Trophoblast cell (in vitro differentiated cells and primary cell): ENCODE data around the gene KRT1.
"Not testable (repeated sequence)": the region's sequence is repeated elsewhere in the genome, so short reads cannot be mapped to it uniquely, and the experiment has no call there.

ENCODE experiments used
- DNase-seq, 2 donors: peaks; one replicate each; pipeline ENCODE4 v3.0.0-alpha.2; 2016
- H2AFZ ChIP-seq: 2 replicates; pipeline ENCODE4 v1.6.1; 2013; ENCODE audit warnings: low read length, moderate library complexity, mild to moderate bottlenecking; ENCODE audit not compliant: insufficient read depth, poor library complexity
- H2AK5ac ChIP-seq: 2 replicates; pipeline ENCODE4 v1.6.1; 2013; ENCODE audit warnings: mild to moderate bottlenecking, low read length
- H2BK120ac ChIP-seq: 2 replicates; pipeline ENCODE4 v1.6.1; 2013; ENCODE audit warnings: low read length, mild to moderate bottlenecking, moderate library complexity; ENCODE audit not compliant: insufficient read depth, poor library complexity
- H2BK12ac ChIP-seq: 2 replicates; pipeline ENCODE4 v1.6.1; 2013; ENCODE audit warnings: mild to moderate bottlenecking, low read length, moderate library complexity
- H2BK5ac ChIP-seq: 2 replicates; pipeline ENCODE4 v1.6.1; 2013; ENCODE audit warnings: low read length, low read depth, moderate library complexity, mild to moderate bottlenecking; ENCODE audit not compliant: poor library complexity
- H3K14ac ChIP-seq: 2 replicates; pipeline ENCODE4 v1.6.1; 2013; ENCODE audit warnings: mild to moderate bottlenecking, low read length
- H3K18ac ChIP-seq: 2 replicates; pipeline ENCODE4 v1.6.1; 2013; ENCODE audit warnings: mild to moderate bottlenecking, low read length
- H3K23ac ChIP-seq: 2 replicates; pipeline ENCODE4 v1.6.1; 2013; ENCODE audit warnings: low read length
- H3K27ac ChIP-seq: 2 replicates; pipeline ENCODE4 v1.5.1; 2013; ENCODE audit warnings: low read depth, mild to moderate bottlenecking, inconsistent platforms, low read length, moderate library complexity
- H3K27me3 ChIP-seq: 2 replicates; pipeline ENCODE4 v1.6.1; 2013; ENCODE audit warnings: inconsistent platforms, mild to moderate bottlenecking, low read length, moderate library complexity; ENCODE audit not compliant: insufficient read depth
- H3K36me3 ChIP-seq, 2 experiments: 1 replicate in 1 of 2; 2 replicates in 1 of 2; pipeline ENCODE4 v1.6.1; 2013; ENCODE audit warnings: low read length in 2 of 2, mild to moderate bottlenecking in 2 of 2, moderate library complexity in 1 of 2; ENCODE audit not compliant: insufficient read depth in 2 of 2, control insufficient read depth in 1 of 2
- H3K4ac ChIP-seq: 2 replicates; pipeline ENCODE4 v1.6.1; 2013; ENCODE audit warnings: low read depth, mild to moderate bottlenecking, low read length, moderate library complexity
- H3K4me1 ChIP-seq, 2 experiments: 1 replicate in 1 of 2; 2 replicates in 1 of 2; pipeline ENCODE4 v1.6.1; 2013; ENCODE audit warnings: low read length in 2 of 2, mild to moderate bottlenecking in 2 of 2, moderate library complexity in 1 of 2; ENCODE audit not compliant: insufficient read depth in 2 of 2, control insufficient read depth in 1 of 2
- H3K4me2 ChIP-seq: 2 replicates; pipeline ENCODE4 v1.6.1; 2013; ENCODE audit warnings: inconsistent platforms, mild to moderate bottlenecking, low read length, moderate library complexity
- H3K4me3 ChIP-seq: 2 replicates; pipeline ENCODE4 v1.5.1; 2013; ENCODE audit warnings: mild to moderate bottlenecking, low read depth, low read length, inconsistent platforms
- H3K79me1 ChIP-seq: one replicate; pipeline ENCODE4 v1.6.1; 2013; ENCODE audit warnings: low read length
- H3K79me2 ChIP-seq: 2 replicates; pipeline ENCODE4 v1.6.1; 2013; ENCODE audit warnings: low read length, mild to moderate bottlenecking; ENCODE audit not compliant: control insufficient read depth, insufficient read depth, poor library complexity
- H3K9ac ChIP-seq: 2 replicates; pipeline ENCODE4 v1.6.1; 2013; ENCODE audit warnings: mild to moderate bottlenecking, low read length
- H3K9me3 ChIP-seq: 2 replicates; pipeline ENCODE4 v1.6.1; 2013; ENCODE audit warnings: low read depth, mild to moderate bottlenecking, control low read depth, inconsistent platforms, low read length; ENCODE audit not compliant: insufficient read depth
- H4K12ac ChIP-seq: 2 replicates; pipeline ENCODE4 v1.6.1; 2013; ENCODE audit warnings: low read depth, mild to moderate bottlenecking, low read length, moderate library complexity
- H4K8ac ChIP-seq: 2 replicates; pipeline ENCODE4 v1.6.1; 2013; ENCODE audit warnings: low read depth, mild to moderate bottlenecking, low read length, moderate library complexity
- H4K91ac ChIP-seq: one replicate; pipeline ENCODE4 v1.6.1; 2013; ENCODE audit warnings: low read depth, mild to moderate bottlenecking, low read length, moderate library complexity
- WGBS: extraction: QIAGEN DNeasy Blood & Tissue Kit; methylation state at CpG from one replicate; pipeline ENCODE4 v1.1.7; 2013; ENCODE audit warnings: missing lambda C conversion rate; ENCODE audit not compliant: insufficient read length, insufficient coverage; ENCODE audit errors: extremely low coverage; 5-methylcytosine and 5-hydroxymethylcytosine counted together

KRT1 gene

DNA sequence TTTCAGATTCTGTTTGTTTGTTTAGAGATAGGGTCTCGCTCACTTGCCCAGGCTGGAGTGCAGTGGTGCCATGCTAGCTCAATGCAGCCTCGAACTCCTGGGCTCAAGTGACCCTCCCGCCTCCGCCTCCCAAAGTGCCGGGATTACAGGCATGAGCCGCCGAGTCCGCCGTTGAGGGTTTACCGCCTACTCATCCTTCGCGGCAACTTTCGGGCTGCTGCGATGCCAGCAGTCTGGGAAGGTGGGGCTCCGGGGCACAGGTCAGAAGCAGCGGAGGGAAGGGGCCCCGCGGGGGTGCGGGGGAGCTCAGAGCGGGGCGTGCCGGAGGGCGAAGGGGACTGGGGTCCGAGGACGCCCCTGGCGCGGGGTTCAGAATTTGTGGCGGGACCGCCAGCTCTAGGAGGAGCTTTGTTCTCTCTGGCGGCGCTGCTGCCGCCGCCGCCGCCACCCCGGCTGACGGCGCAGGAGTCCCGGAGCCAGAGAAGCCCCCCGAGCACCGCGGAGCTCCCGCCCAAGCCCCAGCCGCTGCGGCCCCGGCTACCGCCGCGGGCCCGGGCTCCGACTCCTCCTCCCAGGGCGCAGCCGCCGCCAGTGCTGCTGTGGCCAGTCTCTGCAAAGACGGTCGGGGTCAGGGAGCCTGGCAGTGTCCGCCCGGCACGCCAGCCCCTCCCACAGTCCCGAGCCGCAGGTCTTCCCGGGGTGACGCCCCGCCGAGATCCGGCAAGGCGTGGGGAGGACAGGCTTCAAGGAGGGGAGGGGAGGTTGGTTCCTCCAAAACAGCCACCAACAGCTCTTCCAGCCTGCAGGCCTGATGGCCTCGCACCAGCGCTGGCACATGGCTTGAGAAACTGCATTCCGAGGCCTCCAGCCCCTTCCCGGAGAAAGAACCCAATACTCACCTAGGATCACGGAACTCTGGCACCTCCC is 34.0 kb upstream of the KRT1 start:
- Histone ChIP-seq H2AK5ac (no peak overlapping the region), H3K9me3 (peaks cover 8% of the 10 kb centered on the region), H3K79me1 (no peaks in the 10 kb centered on the region), H2BK120ac (no peak overlapping the region), H3K14ac (no peak overlapping the region), H3K27ac (no peak overlapping the region), H2BK12ac (no peak overlapping the region), H3K4me2 (peak overlapping the region; percentile 55), H3K9ac (no peak overlapping the region), H3K36me3 (no peaks in the 10 kb centered on the region), H3K4ac (no peak overlapping the region), H3K4me1 (no peaks in the 10 kb centered on the region), H3K79me2 (no peaks in the 10 kb centered on the region), H4K12ac (no peak overlapping the region), H4K91ac (no peak overlapping the region), H3K4me3 (peak overlapping the region; percentile 4), H4K8ac (no peak overlapping the region), H3K23ac (no peak overlapping the region), H3K18ac (no peak overlapping the region), H3K27me3 (peaks cover 25% of the 10 kb centered on the region), H2BK5ac (no peak overlapping the region), H2AFZ (no peak overlapping the region)
- WGBS, result no CpG with 5 or more reads among the region's 72 CpGs
- no peak for DNase-seq

DNA sequence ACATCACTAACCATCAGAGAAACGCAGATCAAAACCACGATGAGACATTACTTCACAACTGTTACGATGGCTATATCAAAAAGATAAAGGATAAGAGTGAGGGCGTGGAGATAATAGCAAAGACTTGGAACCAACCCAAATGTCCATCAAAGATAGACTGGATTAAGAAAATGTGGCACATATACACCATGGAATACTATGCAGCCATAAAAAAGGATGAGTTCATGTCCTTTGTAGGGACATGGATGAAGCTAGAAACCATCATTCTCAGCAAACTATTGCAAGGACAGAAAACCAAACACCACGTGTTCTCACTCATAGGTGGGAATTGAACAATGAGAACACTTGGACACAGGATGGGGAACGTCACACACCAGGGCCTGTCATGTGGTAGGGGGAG is 31.9 kb upstream of the KRT1 start:
- WGBS, result no CpG with 5 or more reads among the region's 6 CpGs

DNA sequence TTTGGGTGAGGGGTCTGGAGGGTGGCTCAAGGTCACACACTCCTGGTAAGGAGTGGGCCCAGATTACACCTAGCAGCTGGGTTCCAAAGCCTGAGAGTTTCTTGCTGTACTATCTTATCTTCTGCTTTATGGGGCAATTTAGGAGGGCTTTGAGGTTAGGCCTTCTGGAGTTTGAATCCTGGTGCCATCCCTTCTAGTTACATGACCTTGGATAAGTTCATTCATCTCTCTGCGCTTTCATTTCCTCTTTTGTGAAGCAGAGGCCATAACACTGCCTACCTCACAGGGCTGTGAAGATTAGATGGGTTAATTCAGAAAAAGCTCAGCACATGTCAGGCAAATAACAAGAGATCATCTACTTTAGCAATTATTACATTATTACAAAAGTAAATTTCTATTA is 30.5 kb upstream of the KRT1 start:
- Histone ChIP-seq H4K8ac (no peak overlapping the region), H3K4me3 (no peak overlapping the region), H3K18ac (no peak overlapping the region), H3K79me2 (no peaks in the 10 kb centered on the region), H3K14ac (no peak overlapping the region), H3K9ac (no peak overlapping the region), H3K79me1 (no peaks in the 10 kb centered on the region), H3K9me3 (peaks cover 8% of the 10 kb centered on the region), H3K36me3 (no peaks in the 10 kb centered on the region), H3K27me3 (peaks cover 24% of the 10 kb centered on the region), H4K91ac (no peak overlapping the region), H2BK5ac (no peak overlapping the region), H2AFZ (no peak overlapping the region), H3K27ac (no peak overlapping the region), H3K23ac (no peak overlapping the region), H2AK5ac (no peak overlapping the region), H3K4ac (no peak overlapping the region), H2BK120ac (no peak overlapping the region), H3K4me1 (no peaks in the 10 kb centered on the region), H3K4me2 (no peak overlapping the region), H2BK12ac (no peak overlapping the region), H4K12ac (no peak overlapping the region)
- DNase-seq, result no peak
- no CpG with 5 or more reads among the region's 1 CpG for WGBS

More for the DNA sequence above, 31.9 kb upstream of the KRT1 start:
- H2AK5ac ChIP-seq, H3K27ac ChIP-seq, H2BK120ac ChIP-seq, H4K8ac ChIP-seq, H3K4me1 ChIP-seq, H3K9me3 ChIP-seq, H3K18ac ChIP-seq, H3K79me2 ChIP-seq, H3K9ac ChIP-seq, H3K36me3 ChIP-seq, H3K14ac ChIP-seq, H3K4me3 ChIP-seq, H3K4me2 ChIP-seq, H4K91ac ChIP-seq, H3K23ac ChIP-seq, H2BK12ac ChIP-seq, H4K12ac ChIP-seq, H3K4ac ChIP-seq, DNase-seq, H3K79me1 ChIP-seq, H2BK5ac ChIP-seq, H2AFZ ChIP-seq: not testable (repeated sequence)
- H3K27me3 ChIP-seq, result peaks cover 25% of the 10 kb centered on the region

DNA sequence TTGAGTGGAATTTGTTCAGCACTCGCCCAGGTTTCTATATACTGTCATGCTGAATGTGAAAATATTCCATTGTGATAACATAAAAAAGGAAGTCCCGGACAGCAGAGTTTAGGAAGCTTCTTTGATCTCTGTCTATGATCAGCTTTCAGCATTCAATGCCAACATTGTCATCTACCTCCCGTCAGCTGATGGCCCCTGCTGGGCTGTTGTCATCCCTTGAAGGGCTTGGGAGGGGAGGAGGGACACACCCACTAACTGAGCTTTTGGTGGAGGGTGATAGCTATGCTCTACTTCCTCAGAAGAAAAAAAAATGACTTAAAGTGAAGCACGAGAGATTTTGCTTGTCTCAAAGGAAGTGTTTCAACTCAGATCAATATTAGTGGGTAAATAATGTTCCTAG is 27.8 kb upstream of the KRT1 start:
- H2BK12ac ChIP-seq, result no peak overlapping the region
- H3K79me2 ChIP-seq, result no peaks in the 10 kb centered on the region
- H3K4me2 ChIP-seq, result no peak overlapping the region
- H3K27me3 ChIP-seq, result no peaks in the 10 kb centered on the region
- H3K9ac ChIP-seq, result no peak overlapping the region
- H4K12ac ChIP-seq, result no peak overlapping the region
- H3K9me3 ChIP-seq, result no peaks in the 10 kb centered on the region
- no peak overlapping the region for H3K18ac ChIP-seq
- no peak overlapping the region for H2BK120ac ChIP-seq
- no peak overlapping the region for H3K4me3 ChIP-seq
- H3K4me1 ChIP-seq, result no peaks in the 10 kb centered on the region
- no peak overlapping the region for H2AFZ ChIP-seq
- no peak overlapping the region for H3K27ac ChIP-seq
- no peaks in the 10 kb centered on the region for H3K36me3 ChIP-seq
- no peak overlapping the region for H3K4ac ChIP-seq
- no CpG with 5 or more reads among the region's 4 CpGs for WGBS
- no peak overlapping the region for H4K8ac ChIP-seq
- no peak for DNase-seq
- H3K23ac ChIP-seq, result no peak overlapping the region
- H2BK5ac ChIP-seq, result no peak overlapping the region
- no peak overlapping the region for H4K91ac ChIP-seq
- no peak overlapping the region for H2AK5ac ChIP-seq
- H3K14ac ChIP-seq, result no peak overlapping the region
- no peaks in the 10 kb centered on the region for H3K79me1 ChIP-seq
